ENCODE data around the gene ACAD10.
"Not testable (repeated sequence)": the region's sequence is repeated elsewhere in the genome, so short reads cannot be mapped to it uniquely, and the experiment has no call there.

The ACAD10 gene

DNA sequence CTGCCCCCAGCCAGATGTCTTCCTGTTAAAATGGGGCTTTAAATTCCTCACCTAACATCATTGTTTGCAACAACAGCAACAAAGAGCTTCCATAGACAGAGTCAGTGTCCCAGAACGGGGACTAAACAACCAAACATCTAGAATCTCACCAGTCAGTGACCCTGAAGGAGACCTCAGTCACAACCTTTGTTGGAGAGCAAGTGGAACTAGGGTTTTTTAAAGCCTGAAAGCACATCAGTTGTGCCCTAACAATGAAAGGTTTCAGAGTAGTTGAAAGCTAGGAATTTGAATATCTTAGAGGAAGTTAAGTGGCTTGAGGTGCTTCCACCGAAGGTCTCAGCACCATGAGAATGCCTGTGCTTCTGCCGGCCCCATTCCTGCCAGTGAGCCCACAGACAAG is 75.9 kb downstream of the ACAD10 start:
- DNase-seq (ENCODE audit: low read depth): no peak
- no peak overlapping the region for H3K4me3 ChIP-seq (ENCODE audit: control insufficient read depth, low read depth, low read length)
- TF ChIP-seq, protein P1, sequence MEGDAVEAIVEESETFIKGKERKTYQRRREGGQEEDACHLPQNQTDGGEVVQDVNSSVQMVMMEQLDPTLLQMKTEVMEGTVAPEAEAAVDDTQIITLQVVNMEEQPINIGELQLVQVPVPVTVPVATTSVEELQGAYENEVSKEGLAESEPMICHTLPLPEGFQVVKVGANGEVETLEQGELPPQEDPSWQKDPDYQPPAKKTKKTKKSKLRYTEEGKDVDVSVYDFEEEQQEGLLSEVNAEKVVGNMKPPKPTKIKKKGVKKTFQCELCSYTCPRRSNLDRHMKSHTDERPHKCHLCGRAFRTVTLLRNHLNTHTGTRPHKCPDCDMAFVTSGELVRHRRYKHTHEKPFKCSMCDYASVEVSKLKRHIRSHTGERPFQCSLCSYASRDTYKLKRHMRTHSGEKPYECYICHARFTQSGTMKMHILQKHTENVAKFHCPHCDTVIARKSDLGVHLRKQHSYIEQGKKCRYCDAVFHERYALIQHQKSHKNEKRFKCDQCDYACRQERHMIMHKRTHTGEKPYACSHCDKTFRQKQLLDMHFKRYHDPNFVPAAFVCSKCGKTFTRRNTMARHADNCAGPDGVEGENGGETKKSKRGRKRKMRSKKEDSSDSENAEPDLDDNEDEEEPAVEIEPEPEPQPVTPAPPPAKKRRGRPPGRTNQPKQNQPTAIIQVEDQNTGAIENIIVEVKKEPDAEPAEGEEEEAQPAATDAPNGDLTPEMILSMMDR (IDR thresholded peaks at IDR 0.05; ENCODE audit: control insufficient read depth, insufficient read depth, low read depth, low read length, missing control alignments): no peak

DNA sequence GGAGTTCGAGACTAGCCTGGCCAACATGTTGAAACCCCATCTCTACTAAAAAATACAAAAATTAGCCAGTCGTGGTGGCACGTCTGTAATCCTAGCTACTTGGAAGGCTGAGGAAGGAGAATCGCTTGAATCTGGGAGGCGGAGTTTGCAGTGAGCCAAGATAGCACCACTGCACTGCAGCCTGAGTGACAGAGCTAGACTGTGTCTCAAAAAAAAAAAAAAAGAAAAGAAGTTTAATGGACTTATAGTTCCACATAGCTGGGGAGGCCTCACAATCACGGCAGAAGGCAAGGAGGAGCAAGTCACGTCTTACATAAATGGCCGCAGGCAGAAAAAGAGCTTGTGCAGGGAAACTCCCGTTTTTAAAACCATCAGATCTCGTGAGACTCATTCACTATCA is 77.7 kb downstream of the ACAD10 start:
- DNase-seq (ENCODE audit: low read depth); H3K4me3 ChIP-seq (ENCODE audit: control insufficient read depth, low read depth, low read length): not testable (repeated sequence)

DNA sequence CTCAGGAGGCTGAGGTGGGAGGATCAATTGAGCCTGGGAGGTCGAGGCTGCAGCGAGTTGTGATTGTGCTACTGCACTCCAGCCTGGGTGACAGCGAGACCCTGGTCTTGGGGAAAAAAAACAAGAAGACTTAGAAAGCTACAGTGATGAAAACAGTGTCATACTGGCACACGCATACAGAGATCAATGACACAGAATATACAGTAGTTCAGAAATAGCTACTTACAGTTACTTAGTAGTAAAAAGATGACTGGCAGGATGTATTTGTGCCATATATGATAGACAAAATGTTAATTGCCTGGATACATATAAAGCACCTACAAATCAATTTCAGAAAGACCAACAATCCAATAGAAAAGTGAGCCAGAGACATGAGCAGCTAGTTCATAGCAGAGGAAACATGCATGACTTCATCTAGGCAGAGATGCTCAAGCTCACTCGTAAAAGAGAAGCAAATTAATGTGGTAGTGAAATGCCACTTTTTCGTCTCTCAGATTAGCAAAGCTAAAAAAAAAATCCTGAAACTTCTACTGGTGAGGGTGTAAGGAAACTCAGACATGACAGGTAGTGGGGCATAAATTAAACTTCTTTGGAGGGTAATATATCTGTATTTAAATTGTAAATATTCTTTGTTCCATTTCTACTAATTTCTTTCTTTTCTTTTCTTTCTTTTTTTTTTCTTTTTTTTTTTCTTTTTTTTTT is 78.4 kb downstream of the ACAD10 start:
- no peak overlapping the region for H3K4me3 ChIP-seq (ENCODE audit: control insufficient read depth, low read depth, low read length)
- DNase-seq (ENCODE audit: low read depth): no peak
- TF ChIP-seq, protein P1 (IDR thresholded peaks at IDR 0.05; ENCODE audit: control insufficient read depth, insufficient read depth, low read depth, low read length, missing control alignments): no peak

DNA sequence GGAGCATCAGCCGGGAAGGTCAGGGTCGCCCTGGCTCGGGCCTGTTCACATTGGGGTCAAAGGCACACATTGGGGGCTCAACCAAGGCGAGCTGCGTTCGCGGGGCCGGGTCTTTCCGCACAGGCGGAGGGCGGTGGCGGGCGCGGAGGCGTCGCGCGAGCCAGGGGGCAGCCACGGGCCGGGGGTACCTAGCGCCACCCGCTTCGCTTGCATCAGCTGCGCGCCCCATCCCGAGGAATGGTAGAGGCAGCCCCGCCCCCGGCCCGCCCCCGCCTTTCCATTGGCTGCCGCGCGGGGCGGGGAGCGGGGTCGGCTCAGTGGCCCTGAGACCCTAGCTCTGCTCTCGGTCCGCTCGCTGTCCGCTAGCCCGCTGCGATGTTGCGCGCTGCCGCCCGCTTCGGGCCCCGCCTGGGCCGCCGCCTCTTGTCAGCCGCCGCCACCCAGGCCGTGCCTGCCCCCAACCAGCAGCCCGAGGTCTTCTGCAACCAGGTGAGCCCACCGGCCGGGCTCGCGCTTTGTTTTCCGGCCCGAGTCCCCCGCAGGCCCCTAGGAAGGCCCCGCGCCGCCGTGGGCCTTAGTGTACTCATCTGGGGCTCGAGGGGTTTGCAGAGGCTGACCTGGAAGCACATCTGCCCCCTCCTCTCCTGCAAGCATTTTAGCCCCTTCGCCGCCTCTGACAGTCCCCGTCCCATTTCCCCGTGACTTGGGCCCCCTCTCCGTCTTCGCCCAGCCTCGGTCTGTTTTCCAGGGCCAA is 80.9 kb downstream of the ACAD10 start, which contains the start of gene ALDH2:
Gene ALDH2, plus strand, starts transcription at position 326 of the 754 bp plus-strand sequence. Its CDS starts 50 bp downstream, at position 376.
- DNase-seq (ENCODE audit: low read depth): no peak
- peak within 1 kb of the TSS; percentile 48 for H3K4me3 ChIP-seq (ENCODE audit: control insufficient read depth, low read depth, low read length)
- TF ChIP-seq, protein P1 (IDR thresholded peaks at IDR 0.05; ENCODE audit: control insufficient read depth, insufficient read depth, low read depth, low read length, missing control alignments): no peak

DNA sequence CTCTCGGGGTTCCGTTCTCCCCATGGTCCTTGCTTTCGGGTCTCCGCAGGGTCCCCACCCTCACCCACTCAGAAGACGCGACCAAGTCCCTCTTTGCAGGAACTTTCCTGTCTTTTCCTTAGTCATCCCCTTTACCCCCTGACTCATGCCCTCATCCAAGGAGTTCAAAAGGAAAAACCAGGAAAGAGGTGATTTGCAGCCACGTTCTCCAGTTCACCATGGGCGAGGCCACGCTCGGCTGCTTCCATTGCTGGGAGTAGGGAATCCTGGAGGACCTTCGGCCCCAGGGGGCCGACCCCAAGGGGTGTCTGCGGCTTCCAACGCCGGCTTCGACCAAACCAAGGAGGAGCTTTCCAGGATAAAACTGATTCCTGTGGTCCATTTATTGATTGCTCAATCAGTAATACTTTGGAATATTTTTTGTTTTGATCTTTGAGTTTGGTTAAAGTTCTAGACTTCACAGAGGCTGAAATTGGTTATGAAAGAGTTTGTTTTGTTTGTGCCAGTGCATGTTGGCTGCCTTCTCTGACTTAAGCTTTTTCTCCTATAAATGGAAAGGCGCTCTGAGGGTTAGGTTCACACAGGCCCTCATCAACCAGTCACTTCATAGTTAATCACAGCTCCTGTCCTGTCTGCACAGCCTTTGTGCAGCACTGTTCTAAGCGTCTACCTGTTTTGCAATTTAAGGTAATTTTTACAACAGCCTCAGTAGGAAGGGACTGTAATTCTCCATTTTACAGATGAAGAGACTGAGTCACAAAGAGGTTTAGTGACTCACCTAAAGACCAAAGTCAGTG is 81.7 kb downstream of the ACAD10 start:
- peak overlapping the region; percentile 48 for H3K4me3 ChIP-seq (ENCODE audit: control insufficient read depth, low read depth, low read length)
- no peak for DNase-seq (ENCODE audit: low read depth)
- TF ChIP-seq, protein P1 (IDR thresholded peaks at IDR 0.05; ENCODE audit: control insufficient read depth, insufficient read depth, low read depth, low read length, missing control alignments): no peak

DNA sequence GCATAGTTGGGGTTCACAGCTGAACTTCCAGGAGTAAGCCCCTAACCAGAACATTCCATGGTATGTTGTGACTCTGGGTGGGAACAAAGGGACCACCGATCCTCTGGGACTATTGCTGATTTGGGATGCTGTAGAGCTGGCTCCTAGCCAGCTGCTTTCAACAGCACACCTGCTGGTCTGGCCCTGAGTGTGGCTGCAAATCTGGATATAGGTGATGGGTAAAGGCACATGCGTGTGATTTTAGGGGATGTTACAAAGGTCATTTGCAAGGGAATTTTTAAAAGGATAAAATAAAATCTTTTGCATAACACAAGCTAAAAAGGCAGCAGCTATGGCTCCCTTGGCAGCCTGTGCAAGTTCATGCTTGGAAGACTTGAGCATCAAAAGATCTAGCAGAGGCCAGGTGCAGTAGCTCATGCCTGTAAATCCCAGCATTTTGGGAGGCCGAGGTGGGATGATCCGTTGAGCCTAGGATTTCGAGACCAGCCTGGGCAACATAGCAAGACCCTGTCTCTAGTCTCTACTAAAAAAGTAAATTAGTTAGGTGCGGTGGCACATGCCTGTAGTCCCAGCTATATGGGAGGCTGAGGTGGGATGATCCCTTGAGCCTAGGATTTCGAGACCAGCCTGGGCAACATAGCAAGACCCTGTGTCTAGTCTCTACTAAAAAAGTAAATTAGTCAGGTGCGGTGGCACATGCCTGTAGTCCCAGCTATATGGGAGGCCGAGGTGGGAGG is 82.5 kb downstream of the ACAD10 start:
- H3K4me3 ChIP-seq (ENCODE audit: control insufficient read depth, low read depth, low read length): no peak overlapping the region
- TF ChIP-seq, protein P1 (IDR thresholded peaks at IDR 0.05; ENCODE audit: control insufficient read depth, insufficient read depth, low read depth, low read length, missing control alignments): no peak
- no peak for DNase-seq (ENCODE audit: low read depth)

Data from AG09309 (cell line).